Uterus (tissue), 2 donors: ENCODE data around the gene HCN3.

Experiments used
- POLR2A ChIP-seq, 2 donors: fragments of 450-650 bp; IDR thresholded peaks; one replicate each; pipeline ENCODE4 v1.6.1; 2016; ENCODE audit warnings: antibody characterized with exemption in 2 of 2, mild to moderate bottlenecking in 1 of 2, moderate library complexity in 1 of 2
- TF ChIP-seq, protein P1 (sequence below), 4 experiments: fragments of 200-600 bp in 2 of 4; fragments of 450-650 bp in 2 of 4; sonication (generic) in 2 of 4; IDR thresholded peaks; one replicate each; pipeline ENCODE4 v1.5.1; 2016 to 2019; ENCODE audit warnings: antibody characterized with exemption in 4 of 4, mild to moderate bottlenecking in 2 of 4, moderate library complexity in 1 of 4

DNA sequence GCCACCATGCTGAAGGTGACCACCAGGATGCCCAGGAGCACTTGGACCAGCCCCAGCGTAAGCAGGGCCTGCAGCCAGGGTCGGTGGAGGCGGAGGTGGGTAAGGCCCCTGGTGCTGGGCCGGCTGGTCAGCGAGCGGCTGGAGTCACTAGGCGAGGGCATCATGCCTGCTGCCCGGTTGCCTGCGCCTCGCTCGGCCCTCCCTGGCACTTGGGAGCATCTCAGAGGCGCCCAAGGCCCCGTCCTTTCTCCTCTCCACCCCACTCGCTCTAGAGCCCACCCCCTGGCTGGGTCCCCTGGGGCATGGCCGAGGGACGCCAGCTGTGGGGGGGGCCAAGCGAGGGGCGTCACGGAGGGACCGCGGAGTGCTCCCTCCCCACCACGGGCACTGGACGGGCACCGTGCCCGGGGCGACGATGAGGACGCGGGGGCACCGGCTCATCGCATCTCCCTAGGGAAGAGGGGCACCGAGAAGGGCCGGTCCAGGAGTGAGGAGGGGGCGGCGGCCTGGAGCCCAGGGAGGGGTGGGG, 22.5 kb upstream of the HCN3 start:
- TF ChIP-seq, protein P1, sequence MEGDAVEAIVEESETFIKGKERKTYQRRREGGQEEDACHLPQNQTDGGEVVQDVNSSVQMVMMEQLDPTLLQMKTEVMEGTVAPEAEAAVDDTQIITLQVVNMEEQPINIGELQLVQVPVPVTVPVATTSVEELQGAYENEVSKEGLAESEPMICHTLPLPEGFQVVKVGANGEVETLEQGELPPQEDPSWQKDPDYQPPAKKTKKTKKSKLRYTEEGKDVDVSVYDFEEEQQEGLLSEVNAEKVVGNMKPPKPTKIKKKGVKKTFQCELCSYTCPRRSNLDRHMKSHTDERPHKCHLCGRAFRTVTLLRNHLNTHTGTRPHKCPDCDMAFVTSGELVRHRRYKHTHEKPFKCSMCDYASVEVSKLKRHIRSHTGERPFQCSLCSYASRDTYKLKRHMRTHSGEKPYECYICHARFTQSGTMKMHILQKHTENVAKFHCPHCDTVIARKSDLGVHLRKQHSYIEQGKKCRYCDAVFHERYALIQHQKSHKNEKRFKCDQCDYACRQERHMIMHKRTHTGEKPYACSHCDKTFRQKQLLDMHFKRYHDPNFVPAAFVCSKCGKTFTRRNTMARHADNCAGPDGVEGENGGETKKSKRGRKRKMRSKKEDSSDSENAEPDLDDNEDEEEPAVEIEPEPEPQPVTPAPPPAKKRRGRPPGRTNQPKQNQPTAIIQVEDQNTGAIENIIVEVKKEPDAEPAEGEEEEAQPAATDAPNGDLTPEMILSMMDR (IDR thresholded peaks at IDR 0.05): peak in 1 of 4 experiments; percentile 4
- no peak for TF ChIP-seq POLR2A (IDR thresholded peaks at IDR 0.05)
